Parathyroid adenoma (tissue), 2 donors: Measurements from ENCODE around the gene DRG1.

Source experiments
- H2AFZ ChIP-seq: fragments of 300-600 bp; sonication (generic); one replicate; pipeline ENCODE4 v1.7.0; 2017; ENCODE audit warnings: antibody characterized with exemption, mild to moderate bottlenecking
- H3K27ac ChIP-seq: fragments of 300-600 bp; sonication (generic); one replicate; pipeline ENCODE4 v1.7.0; 2017
- H3K27me3 ChIP-seq: fragments of 300-600 bp; sonication (generic); one replicate; pipeline ENCODE4 v1.7.0; 2017; ENCODE audit warnings: low read length; ENCODE audit not compliant: control insufficient read depth, insufficient read depth
- H3K36me3 ChIP-seq: fragments of 300-600 bp; sonication (generic); one replicate; pipeline ENCODE4 v1.7.0; 2017; ENCODE audit warnings: low read length; ENCODE audit not compliant: control insufficient read depth, insufficient read depth
- H3K4me1 ChIP-seq: fragments of 300-600 bp; sonication (generic); one replicate; pipeline ENCODE4 v1.7.0; 2017; ENCODE audit warnings: control low read depth
- H3K4me2 ChIP-seq: fragments of 300-600 bp; sonication (generic); one replicate; pipeline ENCODE4 v1.7.0; 2017; ENCODE audit warnings: low read length
- H3K4me3 ChIP-seq: fragments of 300-600 bp; sonication (generic); one replicate; pipeline ENCODE4 v1.7.0; 2017; ENCODE audit warnings: low read depth, low read length
- H3K79me2 ChIP-seq: fragments of 300-600 bp; sonication (generic); one replicate; pipeline ENCODE4 v1.7.0; 2017; ENCODE audit warnings: control low read depth
- H3K9ac ChIP-seq: fragments of 300-600 bp; sonication (generic); one replicate; pipeline ENCODE4 v1.7.0; 2017; ENCODE audit warnings: mild to moderate bottlenecking
- H3K9me3 ChIP-seq: fragments of 300-600 bp; sonication (generic); one replicate; pipeline ENCODE4 v1.7.0; 2017; ENCODE audit warnings: low read length; ENCODE audit not compliant: control insufficient read depth
- TF ChIP-seq, protein P1 (sequence below): fragments of 300-600 bp; sonication (generic); IDR thresholded peaks from one replicate; pipeline ENCODE4 v1.7.0; 2017; ENCODE audit warnings: antibody characterized with exemption, mild to moderate bottlenecking
- donor health status: primary hyperparathyroidism.

The DRG1 gene

GRCh38 chr22:31425331-31426050 is 26.1 kb downstream of the DRG1 start:
- Histone ChIP-seq H3K27ac (no peak overlapping the region), H3K4me2 (no peak overlapping the region), H3K9ac (no peak overlapping the region), H3K4me1 (no peaks in the 10 kb centered on the region), H3K36me3 (no peaks in the 10 kb centered on the region), H2AFZ (no peak overlapping the region), H3K4me3 (no peak overlapping the region), H3K27me3 (no peaks in the 10 kb centered on the region), H3K9me3 (no peaks in the 10 kb centered on the region), H3K79me2 (no peaks in the 10 kb centered on the region)
- TF ChIP-seq, protein P1, sequence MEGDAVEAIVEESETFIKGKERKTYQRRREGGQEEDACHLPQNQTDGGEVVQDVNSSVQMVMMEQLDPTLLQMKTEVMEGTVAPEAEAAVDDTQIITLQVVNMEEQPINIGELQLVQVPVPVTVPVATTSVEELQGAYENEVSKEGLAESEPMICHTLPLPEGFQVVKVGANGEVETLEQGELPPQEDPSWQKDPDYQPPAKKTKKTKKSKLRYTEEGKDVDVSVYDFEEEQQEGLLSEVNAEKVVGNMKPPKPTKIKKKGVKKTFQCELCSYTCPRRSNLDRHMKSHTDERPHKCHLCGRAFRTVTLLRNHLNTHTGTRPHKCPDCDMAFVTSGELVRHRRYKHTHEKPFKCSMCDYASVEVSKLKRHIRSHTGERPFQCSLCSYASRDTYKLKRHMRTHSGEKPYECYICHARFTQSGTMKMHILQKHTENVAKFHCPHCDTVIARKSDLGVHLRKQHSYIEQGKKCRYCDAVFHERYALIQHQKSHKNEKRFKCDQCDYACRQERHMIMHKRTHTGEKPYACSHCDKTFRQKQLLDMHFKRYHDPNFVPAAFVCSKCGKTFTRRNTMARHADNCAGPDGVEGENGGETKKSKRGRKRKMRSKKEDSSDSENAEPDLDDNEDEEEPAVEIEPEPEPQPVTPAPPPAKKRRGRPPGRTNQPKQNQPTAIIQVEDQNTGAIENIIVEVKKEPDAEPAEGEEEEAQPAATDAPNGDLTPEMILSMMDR, result no peak

DNA sequence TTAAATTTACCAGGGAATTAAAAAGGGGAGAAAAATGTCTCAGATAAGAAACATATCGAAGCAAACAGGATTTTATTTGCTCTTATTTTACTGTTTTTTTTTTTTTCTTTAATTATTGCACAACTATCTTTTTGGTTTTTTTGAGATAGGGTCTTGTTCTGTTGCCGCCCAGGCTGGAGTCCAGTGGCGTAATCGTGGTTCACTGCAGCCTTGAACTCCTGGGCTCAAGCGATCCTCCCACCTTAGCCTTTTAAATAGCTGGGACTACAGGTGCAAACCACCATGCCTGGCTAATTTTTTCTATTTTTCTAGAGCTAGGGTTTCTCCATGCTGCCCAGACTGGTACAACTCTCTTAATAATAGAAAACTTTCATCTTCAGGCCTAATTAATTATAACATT is 32.5 kb downstream of the DRG1 start:
- TF ChIP-seq, protein P1, result no peak

GRCh38 chr22:31436132-31436531 is 36.7 kb downstream of the DRG1 start:
- H3K36me3 ChIP-seq, result no peaks in the 10 kb centered on the region
- no peaks in the 10 kb centered on the region for H3K4me1 ChIP-seq
- no peaks in the 10 kb centered on the region for H3K9me3 ChIP-seq
- no peak overlapping the region for H3K4me3 ChIP-seq
- H3K27me3 ChIP-seq, result no peaks in the 10 kb centered on the region
- TF ChIP-seq, protein P1, result no peak
- no peak overlapping the region for H3K4me2 ChIP-seq
- no peak overlapping the region for H2AFZ ChIP-seq
- H3K79me2 ChIP-seq, result no peaks in the 10 kb centered on the region
- H3K9ac ChIP-seq, result no peak overlapping the region
- no peak overlapping the region for H3K27ac ChIP-seq

More for the DNA sequence above, 32.5 kb downstream of the DRG1 start:
- no peaks in the 10 kb centered on the region for H3K4me1 ChIP-seq
- no peak overlapping the region for H3K4me3 ChIP-seq
- no peaks in the 10 kb centered on the region for H3K36me3 ChIP-seq
- H3K27me3 ChIP-seq, result no peaks in the 10 kb centered on the region
- no peak overlapping the region for H2AFZ ChIP-seq
- H3K27ac ChIP-seq, result no peak overlapping the region
- H3K9me3 ChIP-seq, result no peaks in the 10 kb centered on the region
- no peak overlapping the region for H3K9ac ChIP-seq
- H3K79me2 ChIP-seq, result no peaks in the 10 kb centered on the region
- H3K4me2 ChIP-seq, result no peak overlapping the region

DNA sequence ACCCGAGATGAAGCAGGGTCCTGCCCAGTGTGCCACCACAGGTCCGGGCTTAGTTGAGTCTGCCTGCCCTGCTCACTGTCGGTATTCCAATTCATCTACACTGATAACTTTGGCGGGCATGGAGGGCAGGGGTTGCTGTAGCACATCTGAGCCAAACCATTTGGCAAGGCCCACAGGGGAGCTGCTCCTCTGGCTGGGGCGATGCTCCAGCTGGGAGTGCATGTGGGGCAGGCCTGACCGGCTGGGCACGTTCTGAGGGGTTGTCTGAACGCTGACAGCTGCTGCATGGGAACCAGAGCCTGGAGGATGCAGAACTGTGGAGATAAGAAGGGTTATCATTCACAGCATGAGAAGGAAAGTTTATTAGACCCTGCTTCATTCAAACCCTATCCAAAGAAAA is 40.4 kb downstream of the DRG1 start:
- Histone ChIP-seq H3K4me2 (no peak overlapping the region), H3K79me2 (no peaks in the 10 kb centered on the region), H3K4me3 (no peak overlapping the region), H3K9ac (no peak overlapping the region), H3K27ac (no peak overlapping the region), H2AFZ (no peak overlapping the region), H3K4me1 (peaks cover 7% of the 10 kb centered on the region), H3K36me3 (no peaks in the 10 kb centered on the region), H3K9me3 (no peaks in the 10 kb centered on the region), H3K27me3 (no peaks in the 10 kb centered on the region)
- TF ChIP-seq, protein P1, result no peak

DNA sequence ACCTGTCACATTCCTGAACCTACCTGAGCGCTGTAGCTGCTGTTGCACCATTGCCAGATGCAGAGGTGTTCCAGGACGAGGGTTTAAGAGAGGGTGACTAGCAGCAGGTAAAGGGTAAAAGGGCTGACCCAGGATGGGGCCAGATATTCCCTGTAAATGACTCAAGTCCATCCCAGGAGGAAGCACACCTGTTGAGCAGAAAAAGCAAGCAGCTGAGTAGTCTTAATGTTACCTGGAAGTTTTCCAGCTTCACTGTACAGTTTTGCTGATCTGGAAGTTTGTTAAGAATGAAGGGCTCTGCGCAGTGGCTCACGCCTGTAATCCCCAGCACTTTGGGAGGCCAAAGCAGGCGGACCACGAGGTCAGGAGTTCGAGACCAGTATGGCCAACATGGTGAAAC is 41.3 kb downstream of the DRG1 start:
- Histone ChIP-seq H3K4me1 (peaks cover 7% of the 10 kb centered on the region), H3K9me3 (no peaks in the 10 kb centered on the region), H3K27me3 (no peaks in the 10 kb centered on the region), H3K9ac (no peak overlapping the region), H3K36me3 (no peaks in the 10 kb centered on the region), H3K4me2 (no peak overlapping the region), H2AFZ (no peak overlapping the region), H3K4me3 (no peak overlapping the region), H3K27ac (no peak overlapping the region), H3K79me2 (no peaks in the 10 kb centered on the region)
- TF ChIP-seq, protein P1, result no peak
